Hepatocyte (in vitro differentiated cells): ENCODE measurements around the gene MGMT. TPM values are rescaled to one million over a fixed set of nuclear protein-coding genes. Genes with fewer than 3 reads are reported as not detected.

Experiments used
- DNase-seq: peaks from one replicate; pipeline ENCODE4 v3.0.0-alpha.2; 2016; ENCODE audit warnings: low spot score
- H2AFZ ChIP-seq: fragments of 200-600 bp; sonication (generic); 2 replicates; pipeline ENCODE4 v1.6.0; 2016; ENCODE audit warnings: antibody characterized with exemption, mild to moderate bottlenecking
- H3K27ac ChIP-seq: fragments of 200-600 bp; sonication (generic); 2 replicates; pipeline ENCODE4 v1.5.1; 2016; ENCODE audit warnings: mild to moderate bottlenecking
- H3K27me3 ChIP-seq: fragments of 200-600 bp; sonication (generic); 2 replicates; pipeline ENCODE4 v1.6.1; 2016
- H3K36me3 ChIP-seq: fragments of 200-600 bp; sonication (generic); replicated peaks from 2 replicates; pipeline ENCODE4 v1.5.1; 2016; ENCODE audit warnings: low read depth; ENCODE audit not compliant: insufficient read depth
- H3K4me1 ChIP-seq: fragments of 200-600 bp; sonication (generic); 2 replicates; pipeline ENCODE4 v1.5.1; 2016; ENCODE audit warnings: mild to moderate bottlenecking, moderate library complexity; ENCODE audit not compliant: insufficient read depth
- H3K4me2 ChIP-seq: fragments of 200-600 bp; sonication (generic); 2 replicates; pipeline ENCODE4 v1.6.0; 2016
- H3K4me3 ChIP-seq: fragments of 200-600 bp; sonication (generic); 2 replicates; pipeline ENCODE4 v1.5.1; 2016; ENCODE audit warnings: mild to moderate bottlenecking
- H3K79me2 ChIP-seq: fragments of 200-600 bp; sonication (generic); 2 replicates; pipeline ENCODE4 v1.6.0; 2017; ENCODE audit warnings: mild to moderate bottlenecking
- H3K9me2 ChIP-seq: fragments of 200-600 bp; sonication (generic); replicated peaks from 2 replicates; pipeline ENCODE4 v1.6.0; 2017; ENCODE audit warnings: mild to moderate bottlenecking; ENCODE audit not compliant: insufficient read depth
- H3K9me3 ChIP-seq: fragments of 200-600 bp; sonication (generic); 2 replicates; pipeline ENCODE4 v1.5.1; 2016; ENCODE audit warnings: low read depth, mild to moderate bottlenecking
- H4K20me1 ChIP-seq: fragments of 200-600 bp; sonication (generic); 2 replicates; pipeline ENCODE4 v1.6.0; 2016; ENCODE audit warnings: mild to moderate bottlenecking; ENCODE audit not compliant: insufficient read depth, poor library complexity, severe bottlenecking
- EZH2 ChIP-seq: fragments of 200-600 bp; sonication (generic); IDR thresholded peaks from 2 replicates; pipeline ENCODE4 v1.6.1; 2016; ENCODE audit warnings: antibody characterized with exemption, mild to moderate bottlenecking, borderline replicate concordance
- EZH2phosphoT487 ChIP-seq: fragments of 200-600 bp; sonication (generic); IDR thresholded peaks from one replicate; pipeline ENCODE4 v1.6.1; 2018; ENCODE audit warnings: antibody characterized with exemption, mild to moderate bottlenecking, low read depth, moderate library complexity; ENCODE audit not compliant: unreplicated experiment, severe bottlenecking
- WGBS: methylation state at CpG from one replicate; pipeline ENCODE4 v1.1.6; 2016; ENCODE audit warnings: low lambda C conversion rate; ENCODE audit errors: missing lambda C conversion rate; 5-methylcytosine and 5-hydroxymethylcytosine counted together
- polyA plus RNA-seq: library from polyadenylated mRNA; unstranded; fragments of >200 nt; fragmentation: Nextera tagmentation; extraction: Ambion mirVana; gene quantifications from 2 replicates; pipeline ENCODE4 v1.2.1, GENCODE V29; 2016
- total RNA-seq: library from RNA; depleted of rRNA; stranded (reverse); fragments of >200 nt; gene quantifications from 2 replicates; pipeline ENCODE4 v1.2.3, GENCODE V29; 2014
- TF ChIP-seq, protein P1 (sequence below): fragments of 200-600 bp; sonication (generic); IDR thresholded peaks from 2 replicates; pipeline ENCODE4 v1.5.1; 2016; ENCODE audit warnings: antibody characterized with exemption, mild to moderate bottlenecking; ENCODE audit not compliant: poor library complexity

Gene MGMT
- total and polyA plus RNA-seq, 2 experiments from 2014 or later = 41.5 to 41.9 TPM

DNA sequence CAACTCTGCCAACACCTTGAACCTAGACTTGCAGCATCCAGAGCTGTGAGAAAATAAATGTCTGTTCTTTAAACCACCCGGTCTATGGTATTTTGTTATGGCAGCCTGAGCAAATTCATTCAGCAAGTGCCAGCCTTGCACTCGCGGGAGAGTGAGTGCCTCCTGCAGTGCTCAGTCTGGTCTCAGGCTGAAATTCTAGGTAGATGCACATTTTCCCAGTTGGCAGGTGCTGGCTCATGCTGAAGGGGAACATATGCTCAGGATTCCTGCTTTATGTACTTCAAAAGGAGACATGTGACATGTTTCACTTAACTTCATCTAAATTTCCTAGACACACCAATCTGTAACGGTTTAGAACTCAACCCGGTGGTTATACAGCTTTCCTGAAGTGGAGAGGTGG is 170.8 kb downstream of the MGMT start:
- Histone ChIP-seq H3K27ac (no peak overlapping the region), H3K4me3 (no peak overlapping the region), H4K20me1 (no peaks in the 10 kb centered on the region), H3K9me3 (no peaks in the 10 kb centered on the region), H2AFZ (no peak overlapping the region), H3K27me3 (no peaks in the 10 kb centered on the region), H3K79me2 (no peaks in the 10 kb centered on the region), H3K36me3 (no peaks in the 10 kb centered on the region), H3K4me1 (no peaks in the 10 kb centered on the region), H3K9me2 (no peaks in the 10 kb centered on the region), H3K4me2 (no peak overlapping the region)
- WGBS = 86% methylated on average over 5 of the region's 5 CpGs
- DNase-seq = no peak
- TF ChIP-seq EZH2phosphoT487 = no peak

DNA sequence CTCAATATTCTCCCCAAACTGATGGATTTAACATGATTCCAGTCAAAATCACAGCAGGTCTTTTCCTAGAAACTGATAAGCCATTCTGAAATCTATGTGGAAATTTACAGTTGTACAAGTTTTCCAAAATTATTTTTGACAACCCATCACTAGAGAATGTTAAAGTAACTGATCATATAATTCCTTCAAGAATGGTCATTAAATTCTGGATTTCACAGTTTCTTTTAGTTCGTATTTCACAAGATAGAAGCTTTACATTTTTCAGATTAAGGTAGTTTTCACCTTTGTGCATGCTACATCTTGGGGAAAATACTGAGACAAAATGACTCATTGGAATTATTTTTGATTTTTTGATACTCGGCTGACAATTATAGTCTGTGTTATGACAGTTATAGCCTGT is 174.3 kb downstream of the MGMT start:
- WGBS = 93% methylated on average over 2 of the region's 2 CpGs
- Histone ChIP-seq H3K4me2 (no peak overlapping the region), H4K20me1 (no peaks in the 10 kb centered on the region), H3K36me3 (no peaks in the 10 kb centered on the region), H3K27ac (no peak overlapping the region), H3K27me3 (no peaks in the 10 kb centered on the region), H3K4me1 (no peaks in the 10 kb centered on the region), H3K79me2 (no peaks in the 10 kb centered on the region), H3K9me2 (no peaks in the 10 kb centered on the region), H2AFZ (no peak overlapping the region), H3K9me3 (no peaks in the 10 kb centered on the region), H3K4me3 (no peak overlapping the region)
- no peak for DNase-seq
- no peak for TF ChIP-seq EZH2phosphoT487
- TF ChIP-seq, protein P1, sequence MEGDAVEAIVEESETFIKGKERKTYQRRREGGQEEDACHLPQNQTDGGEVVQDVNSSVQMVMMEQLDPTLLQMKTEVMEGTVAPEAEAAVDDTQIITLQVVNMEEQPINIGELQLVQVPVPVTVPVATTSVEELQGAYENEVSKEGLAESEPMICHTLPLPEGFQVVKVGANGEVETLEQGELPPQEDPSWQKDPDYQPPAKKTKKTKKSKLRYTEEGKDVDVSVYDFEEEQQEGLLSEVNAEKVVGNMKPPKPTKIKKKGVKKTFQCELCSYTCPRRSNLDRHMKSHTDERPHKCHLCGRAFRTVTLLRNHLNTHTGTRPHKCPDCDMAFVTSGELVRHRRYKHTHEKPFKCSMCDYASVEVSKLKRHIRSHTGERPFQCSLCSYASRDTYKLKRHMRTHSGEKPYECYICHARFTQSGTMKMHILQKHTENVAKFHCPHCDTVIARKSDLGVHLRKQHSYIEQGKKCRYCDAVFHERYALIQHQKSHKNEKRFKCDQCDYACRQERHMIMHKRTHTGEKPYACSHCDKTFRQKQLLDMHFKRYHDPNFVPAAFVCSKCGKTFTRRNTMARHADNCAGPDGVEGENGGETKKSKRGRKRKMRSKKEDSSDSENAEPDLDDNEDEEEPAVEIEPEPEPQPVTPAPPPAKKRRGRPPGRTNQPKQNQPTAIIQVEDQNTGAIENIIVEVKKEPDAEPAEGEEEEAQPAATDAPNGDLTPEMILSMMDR = no peak
- TF ChIP-seq EZH2 = no peak

DNA sequence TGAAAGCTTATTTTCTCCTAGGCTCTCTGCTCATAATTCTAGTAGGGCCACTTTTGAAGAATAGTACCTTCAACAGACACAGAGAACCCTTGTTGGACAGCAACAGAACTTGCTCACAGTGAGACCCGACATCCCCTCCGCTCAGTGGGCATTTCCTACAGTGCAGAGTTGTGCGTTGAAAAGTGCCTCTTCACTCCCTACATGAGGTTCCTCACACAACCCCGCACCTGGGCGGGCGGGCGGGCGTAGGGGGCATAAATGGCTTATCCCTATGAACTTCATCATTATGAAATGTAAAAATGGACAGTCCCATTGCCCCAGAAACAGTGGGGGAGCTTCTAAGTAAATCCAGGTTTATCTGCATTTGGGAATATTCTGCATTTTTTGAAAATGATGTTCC is 174.9 kb downstream of the MGMT start:
- WGBS = 87% methylated on average over 8 of the region's 8 CpGs
- no peaks in the 10 kb centered on the region for H3K79me2 ChIP-seq

DNA sequence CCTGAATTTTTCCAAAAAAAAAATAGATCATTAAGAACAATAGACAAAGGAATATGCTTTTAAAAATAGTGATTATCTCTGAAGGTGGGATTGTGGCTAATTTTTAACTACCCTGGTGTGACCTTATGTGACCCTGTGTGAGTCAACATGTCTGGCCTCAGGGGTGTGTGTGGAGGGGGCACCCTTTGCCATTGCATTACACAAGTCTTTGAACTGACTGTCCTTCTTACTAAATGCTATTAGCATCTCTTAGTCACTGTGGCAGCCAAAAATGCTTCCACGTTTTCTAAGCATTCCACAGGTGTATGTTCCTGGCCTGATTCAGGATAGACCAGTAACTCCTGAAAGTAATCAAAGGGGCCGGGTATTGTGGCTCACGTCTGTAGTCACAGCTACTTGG is 175.4 kb downstream of the MGMT start:
- Histone ChIP-seq H3K4me2 (no peak overlapping the region), H4K20me1 (no peaks in the 10 kb centered on the region), H3K4me3 (no peak overlapping the region), H3K79me2 (no peaks in the 10 kb centered on the region), H3K9me2 (no peaks in the 10 kb centered on the region), H3K36me3 (no peaks in the 10 kb centered on the region), H3K9me3 (no peaks in the 10 kb centered on the region), H3K27ac (no peak overlapping the region), H3K27me3 (no peaks in the 10 kb centered on the region), H2AFZ (no peak overlapping the region), H3K4me1 (no peaks in the 10 kb centered on the region)
- TF ChIP-seq EZH2 (no peak), EZH2phosphoT487 (no peak)
- TF ChIP-seq, protein P1 = no peak
- peak; percentile 37 for DNase-seq
- 59% methylated on average over 3 of the region's 3 CpGs for WGBS

More for the DNA sequence above, 174.9 kb downstream of the MGMT start:
- no peak for DNase-seq
- no peaks in the 10 kb centered on the region for H3K27me3 ChIP-seq
- H3K4me2 ChIP-seq = no peak overlapping the region
- no peaks in the 10 kb centered on the region for H3K36me3 ChIP-seq
- H3K9me2 ChIP-seq = no peaks in the 10 kb centered on the region
- no peak overlapping the region for H2AFZ ChIP-seq
- no peak overlapping the region for H3K4me3 ChIP-seq
- TF ChIP-seq EZH2phosphoT487 = no peak
- TF ChIP-seq, protein P1 = no peak
- TF ChIP-seq EZH2 = no peak
- H3K9me3 ChIP-seq = no peaks in the 10 kb centered on the region
- H3K4me1 ChIP-seq = no peaks in the 10 kb centered on the region
- H4K20me1 ChIP-seq = no peaks in the 10 kb centered on the region
- H3K27ac ChIP-seq = no peak overlapping the region
